ENCODE results near the gene BEGAIN.

DNA sequence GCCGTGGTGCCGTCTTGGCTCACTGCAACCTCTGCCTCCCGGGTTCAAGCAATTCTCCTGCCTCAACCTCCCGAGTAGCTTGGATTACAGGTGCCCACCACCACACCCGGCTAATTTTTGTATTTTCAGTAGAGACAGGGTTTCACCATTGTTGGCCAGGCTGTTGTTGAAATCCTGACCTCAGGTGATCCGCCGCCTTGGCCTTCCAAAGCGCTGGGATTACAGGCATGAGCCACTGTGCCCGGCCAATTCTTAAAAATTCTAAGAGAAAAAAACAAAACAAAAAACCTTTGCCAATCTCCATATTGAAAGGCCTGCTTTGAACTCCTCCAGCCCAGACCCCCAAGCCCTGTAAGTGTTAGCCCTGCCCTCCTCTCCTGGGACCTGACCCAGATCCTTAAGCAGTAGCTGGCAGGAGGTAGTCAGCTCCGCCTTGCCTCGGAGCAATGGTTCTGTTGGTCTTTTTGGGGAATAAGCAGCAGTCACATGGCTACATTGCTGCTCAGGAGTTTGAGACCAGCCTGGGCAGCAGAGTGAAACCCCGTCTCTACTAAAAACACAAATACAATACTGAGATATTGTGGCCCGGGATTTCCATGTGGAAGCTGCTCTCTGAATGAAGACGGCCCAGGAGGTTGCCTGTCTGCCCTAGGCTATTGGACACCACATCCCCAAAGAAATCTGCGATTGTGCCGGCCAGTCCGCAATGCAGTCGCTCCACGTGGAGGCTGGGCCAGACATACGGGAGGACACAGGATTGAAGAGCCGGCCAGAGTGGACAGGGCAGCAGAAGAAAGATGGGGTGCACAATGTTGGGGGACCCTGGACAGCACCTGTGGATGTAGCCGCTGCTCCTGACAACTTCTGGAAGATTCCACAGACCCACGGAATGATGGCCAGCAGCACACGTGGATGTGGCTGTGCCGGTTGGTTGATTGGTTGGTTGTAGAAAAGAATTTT lies 28.8 kb upstream of the BEGAIN start:
- TF ChIP-seq, protein P1, sequence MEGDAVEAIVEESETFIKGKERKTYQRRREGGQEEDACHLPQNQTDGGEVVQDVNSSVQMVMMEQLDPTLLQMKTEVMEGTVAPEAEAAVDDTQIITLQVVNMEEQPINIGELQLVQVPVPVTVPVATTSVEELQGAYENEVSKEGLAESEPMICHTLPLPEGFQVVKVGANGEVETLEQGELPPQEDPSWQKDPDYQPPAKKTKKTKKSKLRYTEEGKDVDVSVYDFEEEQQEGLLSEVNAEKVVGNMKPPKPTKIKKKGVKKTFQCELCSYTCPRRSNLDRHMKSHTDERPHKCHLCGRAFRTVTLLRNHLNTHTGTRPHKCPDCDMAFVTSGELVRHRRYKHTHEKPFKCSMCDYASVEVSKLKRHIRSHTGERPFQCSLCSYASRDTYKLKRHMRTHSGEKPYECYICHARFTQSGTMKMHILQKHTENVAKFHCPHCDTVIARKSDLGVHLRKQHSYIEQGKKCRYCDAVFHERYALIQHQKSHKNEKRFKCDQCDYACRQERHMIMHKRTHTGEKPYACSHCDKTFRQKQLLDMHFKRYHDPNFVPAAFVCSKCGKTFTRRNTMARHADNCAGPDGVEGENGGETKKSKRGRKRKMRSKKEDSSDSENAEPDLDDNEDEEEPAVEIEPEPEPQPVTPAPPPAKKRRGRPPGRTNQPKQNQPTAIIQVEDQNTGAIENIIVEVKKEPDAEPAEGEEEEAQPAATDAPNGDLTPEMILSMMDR (IDR thresholded peaks at IDR 0.05; ENCODE audit: extremely low read depth in 1 of 2, insufficient read depth in 1 of 2, low read depth in 1 of 2, low read length in 2 of 2) = no peak
- TF ChIP-seq GATA2 (IDR thresholded peaks at IDR 0.05; ENCODE audit: insufficient read depth, insufficient read length, low read depth, low read length) (no peak), MYC (IDR thresholded peaks at IDR 0.05; ENCODE audit: low read depth, low read length) (no peak), POLR2AphosphoS5 (IDR thresholded peaks at IDR 0.05; ENCODE audit: insufficient read depth, low read depth, low read length) (no peak), POLR2A (IDR thresholded peaks at IDR 0.05; ENCODE audit: low read depth, low read length) (no peak), EZH2 (IDR thresholded peaks at IDR 0.05; ENCODE audit: borderline replicate concordance, low read depth, low read length, severe bottlenecking) (no peak), FOS (IDR thresholded peaks at IDR 0.05; ENCODE audit: borderline replicate concordance, insufficient read depth, low read length) (no peak)
